ENCODE data around the gene DPYD. TPM values are rescaled to one million over a fixed set of nuclear protein-coding genes. Genes with fewer than 3 reads are reported as not detected.
A peak's percentile ranks its signal among the peaks of the same experiment; 100 is the strongest.

DPYD gene
- total and polyA plus RNA-seq, 4 donors, result 3.7 to 25.5 (median 10.6) TPM

GRCh38 chr1:97654876-97655585 is 265.8 kb downstream of the DPYD start:
- WGBS (ENCODE audit: insufficient coverage), result 80% methylated on average over 1 of the region's 3 CpGs
- DNase-seq (ENCODE audit: low read depth in 4 of 6, low spot score in 6 of 6), result peak in 1 of 6 donors; percentile 35

GRCh38 chr1:97651250-97651649 is 269.6 kb downstream of the DPYD start:
- 84% methylated on average over 3 of the region's 3 CpGs for WGBS (ENCODE audit: insufficient coverage)
- H3K27me3 ChIP-seq (ENCODE audit: control insufficient read depth, insufficient read depth, low read length), result no peaks in the 10 kb centered on the region
- H3K36me3 ChIP-seq (ENCODE audit: control insufficient read depth, insufficient read depth, low read length), result no peaks in the 10 kb centered on the region
- DNase-seq (ENCODE audit: low read depth in 4 of 6, low spot score in 6 of 6), result peak in 1 of 6 donors; percentile 53
- H3K4me1 ChIP-seq (ENCODE audit: control insufficient read depth, insufficient read depth, low read length), result no peaks in the 10 kb centered on the region
- H3K4me3 ChIP-seq (ENCODE audit: low read depth, low read length), result no peak overlapping the region
- no peak overlapping the region for H3K27ac ChIP-seq (ENCODE audit: low read depth, low read length)
- H3K9me3 ChIP-seq (ENCODE audit: control insufficient read depth, insufficient read depth, low read length), result peaks cover 3% of the 10 kb centered on the region

More at GRCh38 chr1:97654876-97655585, 265.8 kb downstream of the DPYD start:
- Histone ChIP-seq H3K27me3 (ENCODE audit: control insufficient read depth, insufficient read depth, low read length) (no peaks in the 10 kb centered on the region), H3K4me1 (ENCODE audit: control insufficient read depth, insufficient read depth, low read length) (no peaks in the 10 kb centered on the region), H3K27ac (ENCODE audit: low read depth, low read length) (no peak overlapping the region), H3K36me3 (ENCODE audit: control insufficient read depth, insufficient read depth, low read length) (no peaks in the 10 kb centered on the region), H3K9me3 (ENCODE audit: control insufficient read depth, insufficient read depth, low read length) (no peaks in the 10 kb centered on the region), H3K4me3 (ENCODE audit: low read depth, low read length) (no peak overlapping the region)

GRCh38 chr1:97649591-97649990 is 271.2 kb downstream of the DPYD start:
- H3K27me3 ChIP-seq (ENCODE audit: control insufficient read depth, insufficient read depth, low read length), result no peaks in the 10 kb centered on the region
- no peak overlapping the region for H3K27ac ChIP-seq (ENCODE audit: low read depth, low read length)
- 45% methylated on average over 2 of the region's 4 CpGs for WGBS (ENCODE audit: insufficient coverage)

DNA sequence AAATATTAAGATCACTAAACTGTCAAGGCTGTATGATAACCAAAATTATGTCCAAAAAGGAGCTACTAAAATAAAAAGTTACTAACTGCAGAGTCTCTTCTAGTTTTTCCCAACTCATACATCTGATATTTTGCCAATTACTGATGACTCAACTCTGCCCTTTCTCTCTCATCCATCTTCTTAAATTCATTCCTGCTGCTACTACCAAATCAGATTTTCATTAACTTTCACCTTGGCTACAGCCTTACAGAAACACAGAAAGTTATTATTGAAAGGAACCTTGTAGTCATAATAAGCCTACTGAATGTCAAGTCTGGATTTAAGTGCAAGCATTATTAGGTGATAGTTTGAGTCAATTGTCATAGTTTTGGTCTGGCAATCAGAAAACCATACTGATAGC is 273.1 kb downstream of the DPYD start:
- DNase-seq (ENCODE audit: low read depth in 4 of 6, low spot score in 6 of 6), result no peak
- H3K9me3 ChIP-seq (ENCODE audit: control insufficient read depth, insufficient read depth, low read length), result peaks cover 8% of the 10 kb centered on the region
- H3K27me3 ChIP-seq (ENCODE audit: control insufficient read depth, insufficient read depth, low read length), result no peaks in the 10 kb centered on the region
- H3K4me3 ChIP-seq (ENCODE audit: low read depth, low read length), result no peak overlapping the region
- H3K27ac ChIP-seq (ENCODE audit: low read depth, low read length), result no peak overlapping the region
- no peaks in the 10 kb centered on the region for H3K4me1 ChIP-seq (ENCODE audit: control insufficient read depth, insufficient read depth, low read length)
- H3K36me3 ChIP-seq (ENCODE audit: control insufficient read depth, insufficient read depth, low read length), result no peaks in the 10 kb centered on the region

More at GRCh38 chr1:97649591-97649990, 271.2 kb downstream of the DPYD start:
- peaks cover 8% of the 10 kb centered on the region for H3K9me3 ChIP-seq (ENCODE audit: control insufficient read depth, insufficient read depth, low read length)
- no peaks in the 10 kb centered on the region for H3K36me3 ChIP-seq (ENCODE audit: control insufficient read depth, insufficient read depth, low read length)
- H3K4me3 ChIP-seq (ENCODE audit: low read depth, low read length), result no peak overlapping the region
- H3K4me1 ChIP-seq (ENCODE audit: control insufficient read depth, insufficient read depth, low read length), result no peaks in the 10 kb centered on the region
- DNase-seq (ENCODE audit: low read depth in 4 of 6, low spot score in 6 of 6), result no peak

DNA sequence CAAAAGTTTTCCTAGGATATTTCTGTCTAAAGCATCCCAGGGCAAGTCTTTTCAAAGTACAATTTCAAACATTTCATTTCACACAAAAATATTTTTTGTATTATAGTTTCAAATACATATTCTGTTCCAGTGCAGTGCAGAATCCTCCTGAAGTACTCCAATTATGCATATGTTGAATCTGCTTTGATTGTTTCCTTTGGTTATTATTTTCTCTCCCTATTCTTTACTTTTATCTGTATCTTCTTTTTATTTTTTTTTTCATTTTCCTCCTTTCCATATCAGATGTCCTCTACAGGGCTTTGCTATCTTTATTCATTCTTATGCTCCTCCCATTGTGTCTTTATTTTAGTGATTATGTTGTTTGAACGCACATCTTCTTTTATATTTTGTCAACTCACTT is 274.8 kb downstream of the DPYD start:
- H3K36me3 ChIP-seq (ENCODE audit: control insufficient read depth, insufficient read depth, low read length), result no peaks in the 10 kb centered on the region
- peaks cover 8% of the 10 kb centered on the region for H3K9me3 ChIP-seq (ENCODE audit: control insufficient read depth, insufficient read depth, low read length)
- no peak overlapping the region for H3K4me3 ChIP-seq (ENCODE audit: low read depth, low read length)
- no peak for DNase-seq (ENCODE audit: low read depth in 4 of 6, low spot score in 6 of 6)
- H3K27me3 ChIP-seq (ENCODE audit: control insufficient read depth, insufficient read depth, low read length), result no peaks in the 10 kb centered on the region
- no peaks in the 10 kb centered on the region for H3K4me1 ChIP-seq (ENCODE audit: control insufficient read depth, insufficient read depth, low read length)
- no peak overlapping the region for H3K27ac ChIP-seq (ENCODE audit: low read depth, low read length)
- no CpG with 5 or more reads among the region's 1 CpG for WGBS (ENCODE audit: insufficient coverage)

GRCh38 chr1:97640677-97641076 is 280.2 kb downstream of the DPYD start:
- Histone ChIP-seq H3K4me3 (ENCODE audit: low read depth, low read length) (no peak overlapping the region), H3K27ac (ENCODE audit: low read depth, low read length) (no peak overlapping the region), H3K4me1 (ENCODE audit: control insufficient read depth, insufficient read depth, low read length) (no peaks in the 10 kb centered on the region), H3K9me3 (ENCODE audit: control insufficient read depth, insufficient read depth, low read length) (peaks cover under 1% of the 10 kb centered on the region), H3K27me3 (ENCODE audit: control insufficient read depth, insufficient read depth, low read length) (no peaks in the 10 kb centered on the region), H3K36me3 (ENCODE audit: control insufficient read depth, insufficient read depth, low read length) (no peaks in the 10 kb centered on the region)
- DNase-seq (ENCODE audit: low read depth in 4 of 6, low spot score in 6 of 6), result no peak

DNA sequence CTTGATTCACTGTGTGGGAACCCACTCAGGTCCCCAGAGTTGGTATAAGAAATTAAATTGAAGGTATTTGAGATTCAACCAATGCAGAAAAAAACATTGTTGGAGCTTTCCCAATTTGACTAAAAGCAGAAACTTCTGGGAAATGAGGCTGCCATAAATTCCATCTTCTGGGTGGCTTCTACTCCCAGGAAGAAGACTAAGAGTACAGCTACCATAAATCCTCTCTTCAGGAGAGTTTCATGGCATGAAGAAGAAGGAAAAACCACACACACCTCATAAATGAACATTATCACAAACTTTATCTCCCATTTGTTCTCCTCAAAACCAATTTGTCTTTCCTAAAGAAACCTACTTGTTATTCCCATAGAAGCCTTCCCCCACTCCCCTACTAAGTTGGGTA is 283.9 kb downstream of the DPYD start:
- H3K9me3 ChIP-seq (ENCODE audit: control insufficient read depth, insufficient read depth, low read length), result no peaks in the 10 kb centered on the region
- no peak for DNase-seq (ENCODE audit: low read depth in 4 of 6, low spot score in 6 of 6)
- no peaks in the 10 kb centered on the region for H3K4me1 ChIP-seq (ENCODE audit: control insufficient read depth, insufficient read depth, low read length)
- H3K36me3 ChIP-seq (ENCODE audit: control insufficient read depth, insufficient read depth, low read length), result no peaks in the 10 kb centered on the region
- H3K4me3 ChIP-seq (ENCODE audit: low read depth, low read length), result no peak overlapping the region
- no peak overlapping the region for H3K27ac ChIP-seq (ENCODE audit: low read depth, low read length)
- H3K27me3 ChIP-seq (ENCODE audit: control insufficient read depth, insufficient read depth, low read length), result no peaks in the 10 kb centered on the region

- Histone ChIP-seq H3K4me1 (ENCODE audit: control insufficient read depth, insufficient read depth, low read length) (no peaks in the 10 kb centered on the region), H3K27me3 (ENCODE audit: control insufficient read depth, insufficient read depth, low read length) (no peaks in the 10 kb centered on the region), H3K9me3 (ENCODE audit: control insufficient read depth, insufficient read depth, low read length) (no peaks in the 10 kb centered on the region), H3K4me3 (ENCODE audit: low read depth, low read length) (no peak overlapping the region), H3K27ac (ENCODE audit: low read depth, low read length) (no peak overlapping the region), H3K36me3 (ENCODE audit: control insufficient read depth, insufficient read depth, low read length) (no peaks in the 10 kb centered on the region)
- 80% methylated on average over 1 of the region's 2 CpGs for WGBS (ENCODE audit: insufficient coverage)
- no peak for DNase-seq (ENCODE audit: low read depth in 4 of 6, low spot score in 6 of 6)
Measured at GRCh38 chr1:97634758-97635157, 286.1 kb downstream of the DPYD start.

GRCh38 chr1:97632776-97633175 is 288.1 kb downstream of the DPYD start:
- Histone ChIP-seq H3K27ac (ENCODE audit: low read depth, low read length) (no peak overlapping the region), H3K27me3 (ENCODE audit: control insufficient read depth, insufficient read depth, low read length) (no peaks in the 10 kb centered on the region), H3K4me1 (ENCODE audit: control insufficient read depth, insufficient read depth, low read length) (no peaks in the 10 kb centered on the region), H3K9me3 (ENCODE audit: control insufficient read depth, insufficient read depth, low read length) (no peaks in the 10 kb centered on the region), H3K36me3 (ENCODE audit: control insufficient read depth, insufficient read depth, low read length) (no peaks in the 10 kb centered on the region), H3K4me3 (ENCODE audit: low read depth, low read length) (no peak overlapping the region)
- no peak for DNase-seq (ENCODE audit: low read depth in 4 of 6, low spot score in 6 of 6)
- WGBS (ENCODE audit: insufficient coverage), result no CpG with 5 or more reads among the region's 2 CpGs

- Histone ChIP-seq H3K4me1 (ENCODE audit: control insufficient read depth, insufficient read depth, low read length) (no peaks in the 10 kb centered on the region), H3K9me3 (ENCODE audit: control insufficient read depth, insufficient read depth, low read length) (no peaks in the 10 kb centered on the region), H3K27ac (ENCODE audit: low read depth, low read length) (no peak overlapping the region), H3K36me3 (ENCODE audit: control insufficient read depth, insufficient read depth, low read length) (no peaks in the 10 kb centered on the region), H3K27me3 (ENCODE audit: control insufficient read depth, insufficient read depth, low read length) (no peaks in the 10 kb centered on the region), H3K4me3 (ENCODE audit: low read depth, low read length) (no peak overlapping the region)
- WGBS (ENCODE audit: insufficient coverage), result 67% methylated on average over 1 of the region's 4 CpGs
- DNase-seq (ENCODE audit: low read depth in 4 of 6, low spot score in 6 of 6), result peak in 2 of 6 donors; percentile 8 to 89
Measured at GRCh38 chr1:97632075-97632474, 288.8 kb downstream of the DPYD start.
